Upper lobe of left lung (tissue), 4 donors: Measurements from ENCODE around the gene GNAI1.

Source experiments
- CTCF ChIP-seq, 6 experiments: fragments of 450-650 bp in 4 of 6; fragments of 200-600 bp in 2 of 6; sonication (generic) in 2 of 6; IDR thresholded peaks; one replicate each; pipeline ENCODE4 v1.5.1; 2016 to 2019; ENCODE audit warnings: antibody characterized with exemption in 6 of 6
- EP300 ChIP-seq, 4 donors: sonication (generic); formaldehyde crosslinking; IDR thresholded peaks; one replicate each; pipeline ENCODE4 v1.5.1; 2017; ENCODE audit warnings: antibody characterized with exemption in 4 of 4, control low read depth in 2 of 4
- POLR2A ChIP-seq, 4 donors: fragments of 450-650 bp; IDR thresholded peaks; one replicate each; pipeline ENCODE4 v1.5.1; 2016 to 2017; ENCODE audit warnings: antibody characterized with exemption in 4 of 4, mild to moderate bottlenecking in 2 of 4
- POLR2AphosphoS5 ChIP-seq, 2 donors: sonication (generic); formaldehyde crosslinking; IDR thresholded peaks; one replicate each; pipeline ENCODE4 v1.5.1; 2017; ENCODE audit warnings: antibody characterized with exemption in 2 of 2

- no peak for TF ChIP-seq EP300 (IDR thresholded peaks at IDR 0.05)
- no peak for TF ChIP-seq POLR2AphosphoS5 (IDR thresholded peaks at IDR 0.05)
- TF ChIP-seq CTCF (IDR thresholded peaks at IDR 0.05), result no peak
- no peak for TF ChIP-seq POLR2A (IDR thresholded peaks at IDR 0.05)
Observed at GRCh38 chr7:80224415-80224814, 89.8 kb downstream of the GNAI1 start.
